HCT116 (cell line): ENCODE measurements around the gene SMIM5. TPM values are rescaled to one million over a fixed set of nuclear protein-coding genes. Genes with fewer than 3 reads are reported as not detected.

Experiments used
- ATAC-seq: fragments of 200-7000 bp; cut with Tn5 transposase; 2 replicates; pipeline ENCODE4 v1.9.1; 2020; ENCODE audit warnings: mild to moderate bottlenecking, moderate library complexity
- BruUV-seq: library from RNA; stranded (reverse); fragments of 400-500 nt; replicated peaks from 2 replicates; lab custom pipeline; 2021; lab: Mats Ljungman, UMichigan
- CTCF ChIA-PET: fragments of 300-600 bp; sonication (Branson Sonifier 250); formaldehyde crosslinking; loops from one replicate; lab custom pipeline; 2021; ENCODE audit warnings: antibody characterized with exemption; lab: Charles Lee
- POLR2A ChIA-PET: fragments of 300-600, 350-600 bp; sonication (Branson Sonifier 250); formaldehyde crosslinking; loops from one replicate; lab custom pipeline; 2021; ENCODE audit warnings: antibody characterized with exemption; lab: Charles Lee
- RAD21 ChIA-PET, 2 experiments: fragments of 300-600 bp; sonication (Branson Sonifier 250); formaldehyde crosslinking; loops; one replicate each; lab custom pipeline; 2023; ENCODE audit warnings: low total read pairs in 2 of 2; ENCODE audit not compliant: uncharacterized antibody in 2 of 2, unreplicated experiment in 2 of 2, low non-redundant PET in 1 of 2; lab: Charles Lee
- DNase-seq: peaks from one replicate; pipeline ENCODE4 v3.0.0-alpha.2; 2010; ENCODE audit warnings: low read depth, low spot score
- H2AFZ ChIP-seq: fragments of 200-600 bp; shearing (Covaris generic), sonication (generic); 2 replicates; pipeline ENCODE4 v1.6.1; 2017; ENCODE audit warnings: low read depth, mixed run types, mixed read lengths, antibody characterized with exemption, low read length; ENCODE audit not compliant: poor library complexity, severe bottlenecking
- H3K27ac ChIP-seq: 2 replicates; pipeline ENCODE4 v1.5.1; 2012; ENCODE audit warnings: low read depth, low read length
- H3K27me3 ChIP-seq: fragments of 200-600 bp; sonication (generic); 2 replicates; pipeline ENCODE4 v1.6.1; 2016; ENCODE audit warnings: mixed run types, low read length, mixed read lengths; ENCODE audit not compliant: insufficient read depth
- H3K36me3 ChIP-seq, 2 experiments: fragments of 200-500 bp in 1 of 2; fragments of 200-600 bp in 1 of 2; sonication (Bioruptor generic) in 1 of 2; sonication (generic) in 1 of 2; 2 replicates each; pipeline versions ENCODE4 v1.5.1 to v1.6.1; 2014 to 2016; ENCODE audit warnings: low read length in 2 of 2, inconsistent platforms in 1 of 2, mixed read lengths in 1 of 2, mixed run types in 1 of 2; ENCODE audit not compliant: insufficient read depth in 2 of 2, control insufficient read depth in 1 of 2
- H3K4me1 ChIP-seq, 2 experiments: fragments of 200-600 bp in 1 of 2; sonication (generic) in 1 of 2; 2 replicates each; pipeline versions ENCODE4 v1.5.1 to v1.6.1; 2012 to 2017; ENCODE audit warnings: low read length in 2 of 2, inconsistent platforms in 1 of 2, mild to moderate bottlenecking in 1 of 2, mixed read lengths in 1 of 2, mixed run types in 1 of 2, moderate library complexity in 1 of 2; ENCODE audit not compliant: insufficient read depth in 2 of 2, control insufficient read depth in 1 of 2
- H3K4me2 ChIP-seq: fragments of 200-600 bp; sonication (generic); 2 replicates; pipeline ENCODE4 v1.6.1; 2017; ENCODE audit warnings: mixed run types, low read length, mixed read lengths
- H3K4me3 ChIP-seq, 2 experiments: fragments of 200-600 bp in 1 of 2; sonication (generic) in 1 of 2; replicated peaks in 1 of 2; 2 replicates each; pipeline ENCODE4 v1.5.1; 2011 to 2016; ENCODE audit warnings: low read length in 2 of 2, control low read depth in 1 of 2, low read depth in 1 of 2, mild to moderate bottlenecking in 1 of 2, mixed read lengths in 1 of 2, mixed run types in 1 of 2
- H3K79me2 ChIP-seq: fragments of 200-600 bp; sonication (generic); 2 replicates; pipeline ENCODE4 v1.6.1; 2017; ENCODE audit warnings: mild to moderate bottlenecking, mixed run types, low read length, moderate library complexity, mixed read lengths; ENCODE audit not compliant: insufficient read depth
- H3K9ac ChIP-seq: fragments of 200-600 bp; sonication (generic); 2 replicates; pipeline ENCODE4 v1.6.1; 2016; ENCODE audit warnings: low read length, mixed read lengths
- H3K9me2 ChIP-seq: fragments of 200-600 bp; sonication (generic), shearing (Covaris generic); 2 replicates; pipeline ENCODE4 v1.6.1; 2017; ENCODE audit warnings: mixed run types, mild to moderate bottlenecking, moderate library complexity; ENCODE audit not compliant: insufficient read depth
- H3K9me3 ChIP-seq, 2 experiments: fragments of 200-500 bp in 1 of 2; fragments of 200-600 bp in 1 of 2; sonication (Bioruptor generic) in 1 of 2; sonication (generic) in 1 of 2; 2 replicates each; pipeline ENCODE4 v1.6.1; 2014 to 2017; ENCODE audit warnings: low read length in 2 of 2, mixed read lengths in 2 of 2, inconsistent platforms in 1 of 2, low read depth in 1 of 2, mild to moderate bottlenecking in 1 of 2, mixed run types in 1 of 2, moderate library complexity in 1 of 2; ENCODE audit not compliant: control insufficient read depth in 1 of 2, insufficient read depth in 1 of 2
- H4K20me1 ChIP-seq: fragments of 200-600 bp; sonication (generic), shearing (Covaris generic); 2 replicates; pipeline ENCODE4 v1.6.1; 2017; ENCODE audit warnings: mixed run types, mild to moderate bottlenecking, moderate library complexity; ENCODE audit not compliant: insufficient read depth
- CBX3 ChIP-seq: IDR thresholded peaks from 2 replicates; pipeline ENCODE4 v1.6.1; 2012; ENCODE audit warnings: low read depth
- CTCF ChIP-seq, 3 experiments: fragments of 200-600 bp in 1 of 3; sonication (generic) in 1 of 3; IDR thresholded peaks in 2 of 3; conservative IDR thresholded peaks in 1 of 3; 2 replicates each; pipeline ENCODE4 v1.5.1; 2012 to 2017; ENCODE audit warnings: low read depth in 2 of 3, low read length in 2 of 3, antibody characterized with exemption in 1 of 3, borderline replicate concordance in 1 of 3, control low read depth in 1 of 3, mild to moderate bottlenecking in 1 of 3, mixed read lengths in 1 of 3, mixed run types in 1 of 3, moderate library complexity in 1 of 3; ENCODE audit not compliant: insufficient read depth in 1 of 3
- EGR1 ChIP-seq: IDR thresholded peaks from 2 replicates; pipeline ENCODE4 v1.6.1; 2012; ENCODE audit warnings: low read depth
- JUND ChIP-seq: IDR thresholded peaks from 2 replicates; pipeline ENCODE4 v1.6.1; 2012
- MAX ChIP-seq: IDR thresholded peaks from 2 replicates; pipeline ENCODE4 v1.6.1; 2012
- SP1 ChIP-seq: IDR thresholded peaks from 2 replicates; pipeline ENCODE4 v1.6.1; 2012; ENCODE audit warnings: low read depth
- SRF ChIP-seq: IDR thresholded peaks from 2 replicates; pipeline ENCODE4 v1.6.1; 2012; ENCODE audit warnings: low read depth
- YY1 ChIP-seq: IDR thresholded peaks from 2 replicates; pipeline ENCODE4 v1.6.1; 2011; ENCODE audit warnings: low read length, low read depth, moderate library complexity, mild to moderate bottlenecking; ENCODE audit not compliant: insufficient replicate concordance; ENCODE audit errors: extremely low read depth
- ZNF274 ChIP-seq: fragments of 200-500 bp; sonication (Bioruptor generic); IDR thresholded peaks from 2 replicates; pipeline ENCODE4 v1.6.1; 2014; ENCODE audit warnings: mild to moderate bottlenecking, low read depth, low read length, inconsistent platforms
- intact Hi-C: fragments of 100-400 bp; cut with micrococcal nuclease; formaldehyde crosslinking; loops from 2 replicates; pipeline ENCODE4 v1.10.0; 2022
- total RNA-seq: library from RNA; stranded (reverse); gene quantifications from one replicate; pipeline ENCODE4 v1.2.1, GENCODE V29; 2021; ENCODE audit not compliant: unreplicated experiment

Gene SMIM5
- total RNA-seq, 1 experiment from 2014 or later, result 0.12 TPM

GRCh38 chr17:75614556-75615270, 18.5 kb upstream of the SMIM5 start:
- Histone ChIP-seq H3K9me3 (no peaks in the 10 kb centered on the region), H3K79me2 (no peaks in the 10 kb centered on the region), H3K9ac (no peak overlapping the region), H3K9me2 (no peaks in the 10 kb centered on the region), H3K4me2 (no peak overlapping the region), H3K27ac (no peak overlapping the region), H3K4me3 (no peak overlapping the region), H3K27me3 (no peaks in the 10 kb centered on the region), H3K36me3 (no peaks in the 10 kb centered on the region), H4K20me1 (no peaks in the 10 kb centered on the region), H2AFZ (no peak overlapping the region), H3K4me1 (peaks cover 24 to 38% of the 10 kb centered on the region in 2 experiments)
- intact Hi-C loops, result no loop called here
- BruUV-seq, result no TSS peak
- no peak for ATAC-seq
- ChIA-PET RAD21 (no interaction called here), CTCF (interaction anchor here (1.2 kb wide), 1 partner anchor 18 kb away, joined by 4 read pairs; the partner anchor contains the start of gene SMIM5), POLR2A (no interaction called here)
- no peak for TF ChIP-seq SRF
- no peak for TF ChIP-seq SP1
- TF ChIP-seq MAX, result no peak
- TF ChIP-seq YY1, result no peak
- TF ChIP-seq ZNF274, result no peak
- TF ChIP-seq CBX3, result no peak
- TF ChIP-seq JUND, result no peak
- TF ChIP-seq EGR1, result no peak
- no peak for DNase-seq

- Histone ChIP-seq H2AFZ (no peak overlapping the region), H3K27me3 (no peaks in the 10 kb centered on the region), H3K4me3 (no peak overlapping the region), H3K9me3 (no peaks in the 10 kb centered on the region), H4K20me1 (no peaks in the 10 kb centered on the region), H3K27ac (no peak overlapping the region), H3K36me3 (no peaks in the 10 kb centered on the region), H3K9ac (no peak overlapping the region), H3K4me1 (peaks cover 18 to 37% of the 10 kb centered on the region in 2 experiments), H3K9me2 (no peaks in the 10 kb centered on the region), H3K79me2 (no peaks in the 10 kb centered on the region), H3K4me2 (no peak overlapping the region)
- intact Hi-C loops, result no loop called here
- DNase-seq, result no peak
- ChIA-PET CTCF (interaction anchor here (1.2 to 3.1 kb wide), 2 partner anchors 14 to 18 kb away, joined by 4 to 15 read pairs; partner anchors contain the start of gene SMIM5), POLR2A (no interaction called here), RAD21 (no interaction called here)
- no peak for ATAC-seq
- TF ChIP-seq CTCF (IDR thresholded peaks at IDR 0.05 in 2 of 3, conservative IDR thresholded peaks at IDR 0.05 in 1 of 3; ENCODE audit: borderline replicate concordance in 1 of 3, insufficient read depth in 1 of 3, low read depth in 2 of 3, low read length in 2 of 3), result peak in 2 of 3 experiments; percentile 15 to 76; a peak in 3 of 6 replicates
- no peak for TF ChIP-seq JUND
- no TSS peak for BruUV-seq
These were observed 17.9 kb upstream of the SMIM5 start for GRCh38 chr17:75615301-75615700.
